ENCODE data around the gene CCDC28A. TPM values are rescaled to one million over a fixed set of nuclear protein-coding genes. Genes with fewer than 3 reads are reported as not detected.

The CCDC28A gene
- total RNA-seq, 4 donors from 2014 or later, result 44.5 to 51.7 (median 47.3) TPM

GRCh38 chr6:138787138-138787537 is 13.6 kb downstream of the CCDC28A start:
- H3K4me1 ChIP-seq, result no peaks in the 10 kb centered on the region
- intact Hi-C loops (cut with DNase I), result no loop called here
- 98 to 99% methylated on average over 1 of the region's 1 CpG for WGBS, 2 donors
- no peaks in the 10 kb centered on the region for H3K9me3 ChIP-seq
- TF ChIP-seq CTCF (IDR thresholded peaks at IDR 0.05), result no peak
- TF ChIP-seq POLR2A (IDR thresholded peaks at IDR 0.05), result no peak
- H3K27ac ChIP-seq, result no peak overlapping the region
- DNase-seq, result no peak
- H3K27me3 ChIP-seq, result no peaks in the 10 kb centered on the region
- H3K4me3 ChIP-seq (replicated peaks in 1 of 3), result no peak overlapping the region
- peaks cover 25 to 30% of the 10 kb centered on the region in 2 donors for H3K36me3 ChIP-seq

- intact Hi-C loops (cut with DNase I), result no loop called here
- peak; percentile 62 to 66 for DNase-seq
- H3K4me3 ChIP-seq (replicated peaks in 1 of 3), result peak within 1 kb of the TSS in 1 of 3 donors; percentile 19
- no peaks in the 10 kb centered on the region for H3K4me1 ChIP-seq
- TF ChIP-seq CTCF (IDR thresholded peaks at IDR 0.05) (no peak), POLR2A (IDR thresholded peaks at IDR 0.05) (no peak)
- WGBS, 2 donors, result 5 to 12% methylated on average over 32 to 45 of the region's 50 CpGs
- no peaks in the 10 kb centered on the region for H3K9me3 ChIP-seq
- no peaks in the 10 kb centered on the region for H3K27me3 ChIP-seq
- peak within 1 kb of the TSS in 1 of 3 donors; percentile 35 for H3K27ac ChIP-seq
- peaks cover 3 to 7% of the 10 kb centered on the region in 2 donors for H3K36me3 ChIP-seq
Measured at GRCh38 chr6:138795809-138796603, 22.4 kb downstream of the CCDC28A start, which contains the start of gene ECT2L. Gene ECT2L, plus strand, starts transcription at chr6:138796087. Its CDS starts 17,188 bp downstream, at chr6:138813275.

DNA sequence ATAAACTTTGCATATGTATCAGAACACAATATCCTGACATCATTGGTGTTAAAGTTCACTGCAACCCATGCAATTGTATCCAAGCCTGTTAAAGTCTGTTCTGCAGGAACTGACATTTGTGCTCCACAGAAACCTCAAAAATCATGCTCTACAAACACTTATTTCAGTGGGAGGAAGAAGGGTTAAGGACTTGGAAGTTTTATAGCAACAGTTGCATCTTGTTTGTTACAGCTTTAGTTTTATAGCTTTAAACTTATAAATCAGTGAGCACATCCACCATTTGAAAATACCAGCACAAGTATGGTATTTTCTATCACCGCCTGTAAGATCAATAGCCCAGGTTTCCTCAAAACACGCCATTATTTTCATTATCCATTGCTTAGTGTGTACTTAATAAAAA is 23.2 kb downstream of the CCDC28A start:
- TF ChIP-seq CTCF (IDR thresholded peaks at IDR 0.05), result no peak
- no peak for TF ChIP-seq POLR2A (IDR thresholded peaks at IDR 0.05)
- Histone ChIP-seq H3K36me3 (no peaks in the 10 kb centered on the region), H3K27ac (no peak overlapping the region), H3K27me3 (no peaks in the 10 kb centered on the region), H3K4me3 (replicated peaks in 1 of 3) (no peak overlapping the region), H3K4me1 (no peaks in the 10 kb centered on the region), H3K9me3 (no peaks in the 10 kb centered on the region)
- DNase-seq, result no peak
- 94 to 95% methylated on average over 2 of the region's 2 CpGs for WGBS, 2 donors
- intact Hi-C loops (cut with DNase I), result no loop called here

DNA sequence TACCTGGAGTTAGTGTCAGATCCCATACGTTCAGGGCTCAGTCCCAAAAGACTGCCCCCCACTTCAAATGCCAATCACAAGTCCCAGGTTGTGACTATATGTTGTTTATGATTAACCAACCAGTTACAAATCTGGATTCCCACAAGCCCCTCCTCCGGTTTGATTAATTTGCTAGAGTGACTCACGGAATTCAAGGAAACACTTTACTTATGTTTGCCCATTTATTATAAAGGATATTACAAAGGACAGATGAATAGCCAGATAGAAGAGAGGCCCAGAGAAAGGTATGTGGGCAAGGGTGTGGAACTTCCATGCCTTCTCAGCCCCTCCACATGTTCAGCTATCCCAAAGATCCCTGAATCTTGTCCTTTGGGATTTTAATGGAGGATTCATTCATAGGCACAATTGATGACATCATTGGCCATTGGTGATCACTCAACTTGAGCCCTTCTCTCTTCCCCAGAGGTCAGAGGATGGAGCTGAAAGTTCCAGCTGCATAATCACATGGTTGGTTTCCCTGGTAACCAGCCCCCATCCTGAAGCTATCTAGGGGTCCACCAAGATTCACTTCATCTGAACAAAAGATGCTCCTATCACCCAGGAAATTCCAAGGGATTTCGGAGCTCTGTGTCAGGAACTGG is 24.4 kb downstream of the CCDC28A start:
- no peak for TF ChIP-seq CTCF (IDR thresholded peaks at IDR 0.05)
- TF ChIP-seq POLR2A (IDR thresholded peaks at IDR 0.05), result no peak
- WGBS, 2 donors, result 88 to 95% methylated on average over 4 of the region's 4 CpGs
- no peak for DNase-seq
- intact Hi-C loops (cut with DNase I), result no loop called here
- Histone ChIP-seq H3K27me3 (no peaks in the 10 kb centered on the region), H3K36me3 (no peaks in the 10 kb centered on the region), H3K27ac (no peak overlapping the region), H3K9me3 (no peaks in the 10 kb centered on the region), H3K4me3 (replicated peaks in 1 of 3) (no peak overlapping the region), H3K4me1 (no peaks in the 10 kb centered on the region)
